Measurements from ENCODE around the gene UHRF2.

GRCh38 chr9:6440405-6440804 lies 27.4 kb downstream of the UHRF2 start:
- TF ChIP-seq ZNF274 (IDR thresholded peaks at IDR 0.05; ENCODE audit: low read depth, low read length) (no peak), SUZ12 (IDR thresholded peaks at IDR 0.05; ENCODE audit: extremely low read depth, insufficient read depth, insufficient read length) (no peak), YY1 (IDR thresholded peaks at IDR 0.05; ENCODE audit: insufficient read depth, insufficient read length) (no peak)
